K562 (cell line): Measurements from ENCODE around the gene ENTPD3. TPM values are rescaled to one million over a fixed set of nuclear protein-coding genes. Genes with fewer than 3 reads are reported as not detected.

ENCODE experiments used
- CEBPB ChIP-seq: fragments of 450-650 bp; IDR thresholded peaks from 2 replicates; pipeline ENCODE4 v1.6.1; 2016; ENCODE audit warnings: missing genetic modification characterization, missing compliant biosample characterization
- DLX4 ChIP-seq: fragments of 250-450 bp; sonication (Bioruptor Pico); IDR thresholded peaks from 2 replicates; pipeline ENCODE4 v1.6.1; 2021; ENCODE audit warnings: mild to moderate bottlenecking
- ESRRB ChIP-seq: fragments of 250-450 bp; sonication (Bioruptor Pico); IDR thresholded peaks from 2 replicates; pipeline ENCODE4 v1.5.0; 2020; ENCODE audit warnings: mild to moderate bottlenecking, moderate library complexity, borderline replicate concordance
- HOMEZ ChIP-seq: fragments of 250-450 bp; sonication (Bioruptor Pico); IDR thresholded peaks from 2 replicates; pipeline ENCODE4 v1.4.0; 2020; ENCODE audit warnings: mild to moderate bottlenecking, moderate library complexity
- MXI1 ChIP-seq: IDR thresholded peaks from 2 replicates; pipeline ENCODE4 v1.6.1; 2011; ENCODE audit warnings: low read depth, mild to moderate bottlenecking, improper control_type of control experiment, low read length
- NFYB ChIP-seq: IDR thresholded peaks from 2 replicates; pipeline ENCODE4 v1.6.1; 2011; ENCODE audit warnings: mild to moderate bottlenecking, moderate library complexity; ENCODE audit not compliant: insufficient read length; ENCODE audit errors: extremely low read depth
- RBM25 ChIP-seq: fragments of 200-400 bp; formaldehyde crosslinking; IDR thresholded peaks from 2 replicates; pipeline ENCODE4 v1.6.1; 2018; ENCODE audit warnings: low read length, low read depth, moderate library complexity; ENCODE audit not compliant: severe bottlenecking
- RNF2 ChIP-seq: sonication (generic); IDR thresholded peaks from 2 replicates; pipeline ENCODE4 v1.6.1; 2016
- SMC3 ChIP-seq: conservative IDR thresholded peaks from 2 replicates; pipeline ENCODE4 v1.6.1; 2011; ENCODE audit warnings: low read depth, low read length, improper control_type of control experiment; ENCODE audit not compliant: insufficient read depth
- TFAP4 ChIP-seq: sonication (generic); formaldehyde crosslinking; IDR thresholded peaks from 2 replicates; pipeline ENCODE4 v1.8.0; 2022; ENCODE audit warnings: missing genetic modification reagents, mild to moderate bottlenecking, moderate library complexity, borderline replicate concordance
- TRIM24 ChIP-seq, 2 experiments: fragments of 450-650 bp; IDR thresholded peaks; 2 replicates each; pipeline ENCODE4 v1.6.1; 2016
- ZBTB2 ChIP-seq: fragments of 450-650 bp; IDR thresholded peaks from 2 replicates; pipeline ENCODE4 v1.6.1; 2016; ENCODE audit warnings: antibody characterized with exemption
- ZNF24 ChIP-seq: fragments of 450-650 bp; IDR thresholded peaks from 2 replicates; pipeline ENCODE4 v1.6.1; 2016
- ZNF280A ChIP-seq: fragments of 450-650 bp; IDR thresholded peaks from 2 replicates; pipeline ENCODE4 v1.6.1; 2018; ENCODE audit warnings: mild to moderate bottlenecking, low read depth; ENCODE audit not compliant: partially characterized antibody
- ZNF609 ChIP-seq: sonication (generic); formaldehyde crosslinking; IDR thresholded peaks from 2 replicates; pipeline ENCODE4 v1.8.1; 2023; ENCODE audit warnings: missing genetic modification reagents, mild to moderate bottlenecking, borderline replicate concordance
- polyA plus RNA-seq, 8 experiments: library from polyadenylated mRNA; depleted of rRNA in 4 of 8; stranded (reverse) in 5 of 8; unstranded in 3 of 8; fragments of >200 nt; fragmentation: Nextera tagmentation in 2 of 8; fragmentation: Illumina TruSeq in 1 of 8; extraction: Ambion mirVana in 2 of 8; extraction: Trizol in 1 of 8; gene quantifications; 2 replicates each; pipeline versions ENCODE4 v1.2.1 to v1.2.3, GENCODE V29; 2011 to 2014; ENCODE audit warnings: inconsistent platforms in 1 of 8, missing spikeins in 1 of 8
- total RNA-seq, 7 experiments: library from RNA; depleted of rRNA in 6 of 7; stranded (reverse); fragments of >200 nt in 6 of 7; fragmentation: Illumina TruSeq in 2 of 7; extraction: Trizol in 2 of 7; gene quantifications; 2 replicates each; pipeline versions ENCODE4 v1.2.1 to v1.2.3, GENCODE V29; 2011 to 2021; ENCODE audit warnings: low replicate concordance in 1 of 7

ENTPD3 gene
- total and polyA plus RNA-seq, 9 of the 15 experiments (the other 6 are each of a cell fraction or from before 2014, with no cell fraction given) = 0.23 to 2.1 (median 0.58) TPM

GRCh38 chr3:40452876-40453730 lies 66.1 kb downstream of the ENTPD3 start (continued):
- TF ChIP-seq ZBTB2 (no peak), HOMEZ (0 out of 2 replicates have a peak, but pooled peaks have one; percentile 43), RBM25 (peak; percentile 23), ZNF24 (no peak), NFYB (peak; percentile 75), ZNF280A (no peak), MXI1 (peak; percentile 56; the same call in 1 of the 2 replicates), CEBPB (tag) (no peak), ZNF609 (CRISPR knock-in tag) (peak; percentile 59; the same call in 1 of the 2 replicates), DLX4 (CRISPR knock-in tag) (no peak), TFAP4 (CRISPR knock-in tag) (peak; percentile 96), SMC3 (peak; percentile 14; the same call in 1 of the 2 replicates), ESRRB (no peak), RNF2 (no peak; the same call in 1 of the 2 replicates), TRIM24 (IDR thresholded peaks at IDR 0.05) (no peak; a peak in 1 of 4 replicates)
